Liver (tissue), 3 donors: ENCODE results near the gene EVC2.

Source experiments
- CTCF ChIP-seq: fragments of 150-350 bp; IDR thresholded peaks from 2 replicates; pipeline ENCODE4 v1.5.1; 2017; ENCODE audit warnings: improper control_type of control experiment, low read depth, low read length; ENCODE audit not compliant: missing input control
- GABPA ChIP-seq, 2 donors: IDR thresholded peaks in 1 of 2; conservative IDR thresholded peaks in 1 of 2; 2 replicates each; pipeline ENCODE4 v1.6.1; 2016; ENCODE audit warnings: antibody characterized with exemption in 2 of 2, mild to moderate bottlenecking in 1 of 2, moderate library complexity in 1 of 2
- JUND ChIP-seq, 2 donors: IDR thresholded peaks; 2 replicates each; pipeline ENCODE4 v1.6.1; 2016; ENCODE audit warnings: antibody characterized with exemption in 2 of 2
- MAX ChIP-seq: IDR thresholded peaks from 2 replicates; pipeline ENCODE4 v1.6.1; 2016; ENCODE audit warnings: antibody characterized with exemption
- REST ChIP-seq: IDR thresholded peaks from 2 replicates; pipeline ENCODE4 v1.6.1; 2016; ENCODE audit warnings: antibody characterized with exemption, mild to moderate bottlenecking
- SP1 ChIP-seq: IDR thresholded peaks from 2 replicates; pipeline ENCODE4 v1.6.1; 2018; ENCODE audit warnings: antibody characterized with exemption, mild to moderate bottlenecking
- TAF1 ChIP-seq: conservative IDR thresholded peaks from 2 replicates; pipeline ENCODE4 v1.6.1; 2016; ENCODE audit warnings: antibody characterized with exemption, mild to moderate bottlenecking
- donor health status: healthy.
- donor health status: healthy.

- no peak for TF ChIP-seq GABPA (IDR thresholded peaks at IDR 0.05 in 1 of 2, conservative IDR thresholded peaks at IDR 0.05 in 1 of 2)
- no peak for TF ChIP-seq CTCF
- no peak for TF ChIP-seq JUND (IDR thresholded peaks at IDR 0.05)
- no peak for TF ChIP-seq REST
- no peak for TF ChIP-seq TAF1
- no peak for TF ChIP-seq MAX
- TF ChIP-seq SP1 = no peak
These were observed 88.3 kb downstream of the EVC2 start for GRCh38 chr4:5619913-5620625.
